ENCODE data around the gene VAV3.
"Not testable (repeated sequence)": the region's sequence is repeated elsewhere in the genome, so short reads cannot be mapped to it uniquely, and the experiment has no call there.

VAV3 gene

GRCh38 chr1:107935396-107936064 lies 29.4 kb downstream of the VAV3 start:
- DNase-seq (ENCODE audit: low read depth in 2 of 2): peak in 1 of 2 donors; percentile 37

- DNase-seq (ENCODE audit: low read depth in 2 of 2): peak in 1 of 2 donors; percentile 5
Measured at GRCh38 chr1:107934578-107934977, 30.4 kb downstream of the VAV3 start.

GRCh38 chr1:107933736-107934135 lies 31.2 kb downstream of the VAV3 start:
- DNase-seq (ENCODE audit: low read depth in 2 of 2): no peak

- DNase-seq (ENCODE audit: low read depth in 2 of 2): no peak
Measured at GRCh38 chr1:107930292-107930691, 34.7 kb downstream of the VAV3 start.

GRCh38 chr1:107927820-107928219 lies 37.2 kb downstream of the VAV3 start:
- DNase-seq (ENCODE audit: low read depth in 2 of 2): no peak

GRCh38 chr1:107926436-107927080 lies 38.4 kb downstream of the VAV3 start:
- no peak for DNase-seq (ENCODE audit: low read depth in 2 of 2)

- no peak for DNase-seq (ENCODE audit: low read depth in 2 of 2)
Measured at GRCh38 chr1:107925565-107925964, 39.4 kb downstream of the VAV3 start.

GRCh38 chr1:107920999-107921398 lies 44.0 kb downstream of the VAV3 start:
- no peak for DNase-seq (ENCODE audit: low read depth in 2 of 2)

- no peak for DNase-seq (ENCODE audit: low read depth in 2 of 2)
Measured at GRCh38 chr1:107920561-107920960, 44.4 kb downstream of the VAV3 start.

- no peak for DNase-seq (ENCODE audit: low read depth in 2 of 2)
Measured at GRCh38 chr1:107919953-107920352, 45.0 kb downstream of the VAV3 start.

GRCh38 chr1:107914119-107914765 lies 50.7 kb downstream of the VAV3 start:
- DNase-seq (ENCODE audit: low read depth in 2 of 2): no peak

- no peak for DNase-seq (ENCODE audit: low read depth in 2 of 2)
Measured at GRCh38 chr1:107912656-107913055, 52.3 kb downstream of the VAV3 start.

- no peak for DNase-seq (ENCODE audit: low read depth in 2 of 2)
Measured at GRCh38 chr1:107900090-107900945, 64.7 kb downstream of the VAV3 start.

- no peak for DNase-seq (ENCODE audit: low read depth in 2 of 2)
Measured at GRCh38 chr1:107899655-107900054, 65.3 kb downstream of the VAV3 start.

GRCh38 chr1:107897438-107898345 lies 67.3 kb downstream of the VAV3 start:
- DNase-seq (ENCODE audit: low read depth in 2 of 2): no peak

- no peak for DNase-seq (ENCODE audit: low read depth in 2 of 2)
Measured at GRCh38 chr1:107896936-107897335, 68.0 kb downstream of the VAV3 start.

GRCh38 chr1:107896401-107896800 lies 68.6 kb downstream of the VAV3 start:
- no peak for DNase-seq (ENCODE audit: low read depth in 2 of 2)

- DNase-seq (ENCODE audit: low read depth in 2 of 2): no peak
Measured at GRCh38 chr1:107895403-107896191, 69.4 kb downstream of the VAV3 start.

GRCh38 chr1:107894605-107895004 lies 70.4 kb downstream of the VAV3 start:
- DNase-seq (ENCODE audit: low read depth in 2 of 2): no peak

- DNase-seq (ENCODE audit: low read depth in 2 of 2): not testable (repeated sequence)
Measured at GRCh38 chr1:107893350-107893749, 71.6 kb downstream of the VAV3 start.
